HepG2 (cell line): ENCODE results near the gene NGEF. TPM values are rescaled to one million over a fixed set of nuclear protein-coding genes. Genes with fewer than 3 reads are reported as not detected.
A peak's percentile ranks its signal among the peaks of the same experiment; 100 is the strongest.

Experiments
- ATAC-seq: fragments of 200-7000 bp; cut with Tn5 transposase; 3 replicates; pipeline ENCODE4 v1.9.1; 2020; ENCODE audit warnings: mild to moderate bottlenecking, moderate library complexity
- BruUV-seq: library from RNA; stranded (reverse); fragments of 400-500 nt; replicated peaks from 2 replicates; lab custom pipeline; 2021; lab: Mats Ljungman, UMichigan
- CTCF ChIA-PET: fragments of 300-600 bp; formaldehyde crosslinking; extraction: SDS; loops from one replicate; lab custom pipeline; 2021; ENCODE audit warnings: low total read pairs, inconsistent platforms, low intra/inter-chr PET ratio; lab: Yijun Ruan, JAX
- POLR2A ChIA-PET: fragments of 350-600 bp; sonication (Branson Sonifier 250); formaldehyde crosslinking; loops from one replicate; lab custom pipeline; 2020; ENCODE audit warnings: antibody characterized with exemption, inconsistent platforms; lab: Yijun Ruan, JAX
- DNase-seq: peaks from one replicate; pipeline ENCODE4 v3.0.0-alpha.2; 2015; ENCODE audit warnings: low spot score
- FAIRE-seq: peaks from 3 replicates; lab custom pipeline; 2011; peaks lifted over from hg19 to GRCh38; lab: Jason Lieb, UNC
- H2AFZ ChIP-seq: one replicate; pipeline ENCODE4 v1.6.1; 2011; ENCODE audit warnings: low read length, inconsistent platforms
- H3K27ac ChIP-seq: fragments of 300-600 bp; 3 replicates; pipeline ENCODE4 v1.8.0; 2011; ENCODE audit warnings: mixed run types, mild to moderate bottlenecking, mixed read lengths, low read length, inconsistent platforms; ENCODE audit not compliant: insufficient read depth; ENCODE audit errors: extremely low read length
- H3K27me3 ChIP-seq, 2 experiments: fragments of 200-600 bp in 1 of 2; 2 replicates in 1 of 2; 3 replicates in 1 of 2; pipeline versions ENCODE4 v1.6.0 to v1.8.0; 2011; ENCODE audit warnings: low read length in 2 of 2, mild to moderate bottlenecking in 2 of 2, moderate library complexity in 2 of 2, inconsistent platforms in 1 of 2; ENCODE audit not compliant: insufficient read depth in 2 of 2, control insufficient read depth in 1 of 2
- H3K36me3 ChIP-seq, 2 experiments: fragments of 200-600 bp in 1 of 2; replicated peaks in 1 of 2; 2 replicates in 1 of 2; 3 replicates in 1 of 2; pipeline versions ENCODE4 v1.5.1 to v1.8.0; 2011; ENCODE audit warnings: low read length in 2 of 2, inconsistent platforms in 1 of 2; ENCODE audit not compliant: insufficient read depth in 2 of 2, control insufficient read depth in 1 of 2
- H3K4me1 ChIP-seq: 2 replicates; pipeline ENCODE4 v1.5.1; 2012; ENCODE audit warnings: low read length, inconsistent platforms; ENCODE audit not compliant: insufficient read depth
- H3K4me2 ChIP-seq: 2 replicates; pipeline ENCODE4 v1.6.0; 2011; ENCODE audit warnings: low read depth, low read length, inconsistent platforms
- H3K4me3 ChIP-seq, 3 experiments: fragments of 200-600 bp in 1 of 3; sonication (generic), shearing (Covaris generic) in 1 of 3; replicated peaks in 1 of 3; 2 replicates each; pipeline ENCODE4 v1.5.1; 2011 to 2016; ENCODE audit warnings: low read length in 3 of 3, inconsistent platforms in 2 of 3, low read depth in 2 of 3, mild to moderate bottlenecking in 2 of 3, control low read depth in 1 of 3, mixed read lengths in 1 of 3; ENCODE audit not compliant: insufficient read depth in 1 of 3
- H3K79me2 ChIP-seq: one replicate; pipeline ENCODE4 v1.6.1; 2011; ENCODE audit warnings: low read length, inconsistent platforms; ENCODE audit not compliant: insufficient read depth
- H3K9ac ChIP-seq: 2 replicates; pipeline ENCODE4 v1.6.0; 2011; ENCODE audit warnings: mild to moderate bottlenecking, low read depth, low read length, inconsistent platforms; ENCODE audit not compliant: insufficient read depth
- H3K9me3 ChIP-seq: 2 replicates; pipeline ENCODE4 v1.5.1; 2012; ENCODE audit warnings: mild to moderate bottlenecking, low read length
- H4K20me1 ChIP-seq: 2 replicates; pipeline ENCODE4 v1.6.0; 2011; ENCODE audit warnings: inconsistent platforms, mild to moderate bottlenecking, low read length, moderate library complexity; ENCODE audit not compliant: insufficient read depth
- AGO2 ChIP-seq: fragments of 200-400 bp; formaldehyde crosslinking; optimal IDR thresholded peaks from 2 replicates; pipeline ENCODE3; 2017; ENCODE audit warnings: mild to moderate bottlenecking, low read depth, low read length, moderate library complexity
- ESRRA ChIP-seq: sonication (generic); formaldehyde crosslinking; IDR thresholded peaks from 2 replicates; pipeline ENCODE4 v1.5.1; 2020; ENCODE audit warnings: mild to moderate bottlenecking, low read depth, missing genetic modification reagents
- HNRNPL ChIP-seq: fragments of 200-400 bp; formaldehyde crosslinking; IDR thresholded peaks from 2 replicates; pipeline ENCODE4 v1.6.1; 2017; ENCODE audit warnings: mild to moderate bottlenecking, low read depth, low read length
- HOXA9 ChIP-seq: sonication (generic); formaldehyde crosslinking; IDR thresholded peaks from 2 replicates; pipeline ENCODE4 v1.8.1; 2022; ENCODE audit warnings: missing genetic modification reagents, mild to moderate bottlenecking, moderate library complexity, borderline replicate concordance
- KDM5B ChIP-seq: sonication (generic); formaldehyde crosslinking; IDR thresholded peaks from 2 replicates; pipeline ENCODE4 v1.4.0; 2020; ENCODE audit warnings: missing genetic modification reagents, mild to moderate bottlenecking, borderline replicate concordance
- KLF9 ChIP-seq: IDR thresholded peaks from 2 replicates; pipeline ENCODE4 v1.6.1; 2016; ENCODE audit warnings: low read depth
- POLR2AphosphoS2 ChIP-seq: IDR thresholded peaks from 2 replicates; pipeline ENCODE4 v1.6.1; 2011; ENCODE audit warnings: low read depth, low read length, improper control_type of control experiment
- POLR2G ChIP-seq: fragments of 200-400 bp; formaldehyde crosslinking; IDR thresholded peaks from 2 replicates; pipeline ENCODE4 v1.6.1; 2018; ENCODE audit warnings: mild to moderate bottlenecking, low read depth, low read length, moderate library complexity
- PPARG ChIP-seq: conservative IDR thresholded peaks from 2 replicates; pipeline ENCODE4 v1.6.1; 2016; ENCODE audit warnings: missing biosample characterization, missing genetic modification reagents
- RFX3 ChIP-seq: IDR thresholded peaks from 2 replicates; pipeline ENCODE4 v1.6.1; 2016; ENCODE audit warnings: missing biosample characterization, missing genetic modification reagents
- SCMH1 ChIP-seq: sonication (generic); formaldehyde crosslinking; IDR thresholded peaks from 2 replicates; pipeline ENCODE4 v1.9.0; 2021; ENCODE audit warnings: missing genetic modification reagents, mild to moderate bottlenecking, borderline replicate concordance
- SRY ChIP-seq: sonication (generic); formaldehyde crosslinking; IDR thresholded peaks from 2 replicates; pipeline ENCODE4 v1.8.0; 2022; ENCODE audit warnings: mild to moderate bottlenecking, missing genetic modification reagents
- SSRP1 ChIP-seq: IDR thresholded peaks from 2 replicates; pipeline ENCODE4 v1.6.1; 2016; ENCODE audit warnings: control low read depth
- TARDBP ChIP-seq: sonication (generic); formaldehyde crosslinking; IDR thresholded peaks from 2 replicates; pipeline ENCODE4 v1.8.0; 2022; ENCODE audit warnings: mild to moderate bottlenecking, missing genetic modification reagents
- TRIM22 ChIP-seq: fragments of 450-650 bp; IDR thresholded peaks from 2 replicates; pipeline ENCODE4 v1.6.1; 2017
- TSC22D2 ChIP-seq: sonication (generic); formaldehyde crosslinking; IDR thresholded peaks from 2 replicates; pipeline ENCODE4 v1.5.1; 2020; ENCODE audit warnings: missing genetic modification reagents, mild to moderate bottlenecking, borderline replicate concordance
- ZC3H4 ChIP-seq: sonication (generic); formaldehyde crosslinking; IDR thresholded peaks from 2 replicates; pipeline ENCODE4 v1.4.0; 2020; ENCODE audit warnings: missing genetic modification reagents, borderline replicate concordance
- ZFP41 ChIP-seq: sonication (generic); formaldehyde crosslinking; IDR thresholded peaks from 2 replicates; pipeline ENCODE4 v1.4.0; 2020; ENCODE audit warnings: mild to moderate bottlenecking, missing genetic modification reagents, borderline replicate concordance
- ZMAT3 ChIP-seq: sonication (generic); formaldehyde crosslinking; conservative IDR thresholded peaks from 2 replicates; pipeline ENCODE4 v1.7.0; 2021; ENCODE audit warnings: missing genetic modification reagents
- ZNF282 ChIP-seq: fragments of 450-650 bp; IDR thresholded peaks from 2 replicates; pipeline ENCODE4 v1.6.1; 2018; ENCODE audit not compliant: partially characterized antibody
- ZNF75D ChIP-seq: sonication (generic); formaldehyde crosslinking; IDR thresholded peaks from 2 replicates; pipeline ENCODE4 v1.8.1; 2023; ENCODE audit warnings: missing genetic modification reagents, mild to moderate bottlenecking, borderline replicate concordance
- ZSCAN25 ChIP-seq: sonication (generic); formaldehyde crosslinking; IDR thresholded peaks from 2 replicates; pipeline ENCODE4 v1.8.0; 2022; ENCODE audit warnings: mild to moderate bottlenecking, missing genetic modification reagents
- WGBS: methylation state at CpG from one replicate; pipeline ENCODE4 v1.1.6; 2017; ENCODE audit warnings: low lambda C conversion rate; 5-methylcytosine and 5-hydroxymethylcytosine counted together
- in situ Hi-C: cut with HindIII; loops from 2 replicates; pipeline ENCODE4 v1.10.0; 2017; ENCODE audit warnings: low pct_unique_long_range_greater_than_20kb; ENCODE audit not compliant: extremely low pct_ligation_motif_present
- intact Hi-C: fragments of 100-400 bp; cut with micrococcal nuclease; formaldehyde crosslinking; loops from one replicate; pipeline ENCODE4 v1.10.0; 2022; ENCODE audit not compliant: unreplicated experiment
- polyA plus RNA-seq, 8 experiments: library from polyadenylated mRNA; depleted of rRNA in 3 of 8; stranded (reverse) in 7 of 8; unstranded in 1 of 8; fragments of >200 nt; fragmentation: Illumina TruSeq in 4 of 8; extraction: Trizol in 4 of 8; gene quantifications; 2 replicates each; pipeline versions ENCODE4 v1.2.1 to v1.2.3, GENCODE V29; 2011 to 2016; ENCODE audit warnings: low read depth in 4 of 8, missing spikeins in 1 of 8, mixed read lengths in 1 of 8; ENCODE audit not compliant: insufficient read depth in 1 of 8
- total RNA-seq, 5 experiments: library from RNA; depleted of rRNA; stranded (reverse); fragments of >200 nt; fragmentation: Illumina TruSeq; extraction: Trizol; gene quantifications; 2 replicates each; pipeline ENCODE4 v1.2.3, GENCODE V29; 2016; ENCODE audit warnings: low read depth in 1 of 5
- TF ChIP-seq, protein P1 (sequence below): sonication (generic); formaldehyde crosslinking; IDR thresholded peaks from 2 replicates; pipeline ENCODE4 v1.5.0; 2020; ENCODE audit warnings: missing genetic modification reagents
- TF ChIP-seq, protein P2 (sequence below): sonication (generic); formaldehyde crosslinking; IDR thresholded peaks from 2 replicates; pipeline ENCODE4 v1.8.0; 2022; ENCODE audit warnings: missing genetic modification reagents, low read depth, mild to moderate bottlenecking, borderline replicate concordance

Gene NGEF
- total and polyA plus RNA-seq, 2 of the 13 experiments (the other 11 are each of a cell fraction or from before 2014, with no cell fraction given): 14.4 to 36.9 TPM

DNA sequence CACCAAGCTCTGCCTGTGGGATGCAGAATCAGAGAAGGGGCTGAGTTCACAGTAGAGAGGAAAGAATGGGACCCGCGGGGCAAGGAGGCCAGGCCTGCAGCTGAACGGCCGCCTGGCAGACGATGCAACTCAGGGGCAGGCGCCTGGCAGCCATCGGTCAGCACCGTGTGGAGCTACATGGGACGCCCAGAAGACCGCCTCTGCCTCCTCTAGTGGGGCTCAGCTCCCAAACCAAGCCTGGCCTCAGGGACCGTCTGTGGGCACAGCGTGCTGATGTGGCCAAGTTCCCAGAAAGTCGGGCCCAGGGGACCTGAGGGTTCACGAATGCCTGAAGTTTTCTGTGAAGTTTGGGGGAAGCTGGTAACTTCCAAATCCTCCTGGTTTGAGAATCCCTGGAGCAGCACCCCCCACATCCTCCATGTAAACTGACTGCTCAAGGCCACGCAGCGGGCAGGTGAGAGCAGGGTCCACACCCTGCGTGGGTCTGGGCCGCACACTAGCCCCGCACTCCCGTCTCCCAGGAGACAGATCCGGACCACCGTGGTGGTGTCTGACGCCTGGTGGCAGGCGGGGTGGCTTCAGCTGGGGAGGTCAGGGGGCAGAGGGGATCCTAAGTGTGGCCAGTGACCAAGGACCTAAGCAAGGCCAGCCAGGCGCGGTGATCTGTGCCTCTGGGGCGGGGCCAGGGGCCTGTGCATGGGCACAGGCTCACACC is 128.3 kb downstream of the NGEF start:
- H3K9ac ChIP-seq: no peak overlapping the region
- BruUV-seq: no TSS peak
- peaks cover 19% of the 10 kb centered on the region; the same call in 1 of the 2 replicates for H3K4me1 ChIP-seq
- intact Hi-C loops (no loop called here), in situ Hi-C loops (no loop called here)
- no peaks in the 10 kb centered on the region for H3K9me3 ChIP-seq
- no peak overlapping the region for H3K4me3 ChIP-seq
- H3K79me2 ChIP-seq: no peaks in the 10 kb centered on the region
- H2AFZ ChIP-seq: no peak overlapping the region
- peaks cover 10 to 28% of the 10 kb centered on the region in 2 experiments for H3K36me3 ChIP-seq
- H4K20me1 ChIP-seq: peaks cover 3% of the 10 kb centered on the region; the same call in 1 of the 2 replicates
- WGBS: 94% methylated on average over 14 of the region's 27 CpGs
- DNase-seq: no peak
- no peaks in the 10 kb centered on the region for H3K27me3 ChIP-seq
- POLR2A ChIA-PET: interaction anchor here (1.7 kb wide), 1 partner anchor 28 kb away, joined by 5 read pairs; no protein-coding TSS in a partner anchor
- ATAC-seq: 0 out of 3 replicates have a peak, but pooled peaks have one; percentile 1
- FAIRE-seq: no peak
- CTCF ChIA-PET: no interaction called here
- no peak overlapping the region for H3K27ac ChIP-seq
- no peak overlapping the region for H3K4me2 ChIP-seq
- TF ChIP-seq TARDBP (CRISPR knock-in tag) (peak; percentile 46; the same call in 1 of the 2 replicates), PPARG (CRISPR knock-in tag) (no peak), ZSCAN25 (CRISPR knock-in tag) (no peak), KDM5B (0 out of 2 replicates have a peak, but pooled peaks have one; percentile 3), AGO2 (peak; percentile 95), ZFP41 (CRISPR knock-in tag) (no peak), HNRNPL (no peak), ZNF75D (CRISPR knock-in tag) (no peak), TRIM22 (no peak), ESRRA (CRISPR knock-in tag) (no peak), SRY (CRISPR knock-in tag) (no peak), HOXA9 (CRISPR knock-in tag) (no peak), TSC22D2 (CRISPR knock-in tag) (no peak), POLR2AphosphoS2 (0 out of 2 replicates have a peak, but pooled peaks have one; percentile 3), ZC3H4 (CRISPR knock-in tag) (no peak), KLF9 (no peak), POLR2G (0 out of 2 replicates have a peak, but pooled peaks have one; percentile 1), ZNF282 (no peak), SSRP1 (CRISPR knock-in tag) (peak; percentile 5; the same call in 1 of the 2 replicates), RFX3 (CRISPR knock-in tag) (no peak), SCMH1 (CRISPR knock-in tag) (no peak), ZMAT3 (no peak)
- TF ChIP-seq, protein P1, sequence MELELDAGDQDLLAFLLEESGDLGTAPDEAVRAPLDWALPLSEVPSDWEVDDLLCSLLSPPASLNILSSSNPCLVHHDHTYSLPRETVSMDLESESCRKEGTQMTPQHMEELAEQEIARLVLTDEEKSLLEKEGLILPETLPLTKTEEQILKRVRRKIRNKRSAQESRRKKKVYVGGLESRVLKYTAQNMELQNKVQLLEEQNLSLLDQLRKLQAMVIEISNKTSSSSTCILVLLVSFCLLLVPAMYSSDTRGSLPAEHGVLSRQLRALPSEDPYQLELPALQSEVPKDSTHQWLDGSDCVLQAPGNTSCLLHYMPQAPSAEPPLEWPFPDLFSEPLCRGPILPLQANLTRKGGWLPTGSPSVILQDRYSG (CRISPR knock-in tag): no peak
- TF ChIP-seq, protein P2, sequence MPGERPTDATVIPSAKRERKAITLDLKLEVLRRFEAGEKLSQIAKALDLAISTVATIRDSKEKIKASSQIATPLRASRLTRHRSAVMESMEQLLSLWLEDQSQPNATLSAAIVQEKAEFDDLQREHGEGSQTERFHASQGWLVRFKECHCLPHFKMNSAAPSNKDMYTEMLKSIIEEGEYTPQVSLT (CRISPR knock-in tag): no peak
